ENCODE measurements around the gene AJUBA.
A peak's percentile ranks its signal among the peaks of the same experiment; 100 is the strongest.
"Not testable (repeated sequence)": the region's sequence is repeated elsewhere in the genome, so short reads cannot be mapped to it uniquely, and the experiment has no call there.

The AJUBA gene

GRCh38 chr14:22952418-22952817, 29.9 kb downstream of the AJUBA start:
- Histone ChIP-seq H3K4me3 (ENCODE audit: low read depth, low read length) (no peak overlapping the region), H3K27me3 (ENCODE audit: control insufficient read depth, insufficient read depth, low read length) (no peaks in the 10 kb centered on the region), H3K4me1 (ENCODE audit: control insufficient read depth, insufficient read depth, low read length) (peaks cover 4% of the 10 kb centered on the region), H3K36me3 (ENCODE audit: control insufficient read depth, insufficient read depth, low read length) (peaks cover 3% of the 10 kb centered on the region), H3K9me3 (ENCODE audit: control insufficient read depth, insufficient read depth, low read length) (no peaks in the 10 kb centered on the region), H3K9ac (ENCODE audit: low read depth, low read length) (no peak overlapping the region)

- H3K9ac ChIP-seq (ENCODE audit: low read depth, low read length); H3K9me3 ChIP-seq (ENCODE audit: control insufficient read depth, insufficient read depth, low read length); H3K4me1 ChIP-seq (ENCODE audit: control insufficient read depth, insufficient read depth, low read length); H3K36me3 ChIP-seq (ENCODE audit: control insufficient read depth, insufficient read depth, low read length); H3K27me3 ChIP-seq (ENCODE audit: control insufficient read depth, insufficient read depth, low read length); H3K4me3 ChIP-seq (ENCODE audit: low read depth, low read length): not testable (repeated sequence)
These were observed 30.6 kb downstream of the AJUBA start for GRCh38 chr14:22951795-22952194.

DNA sequence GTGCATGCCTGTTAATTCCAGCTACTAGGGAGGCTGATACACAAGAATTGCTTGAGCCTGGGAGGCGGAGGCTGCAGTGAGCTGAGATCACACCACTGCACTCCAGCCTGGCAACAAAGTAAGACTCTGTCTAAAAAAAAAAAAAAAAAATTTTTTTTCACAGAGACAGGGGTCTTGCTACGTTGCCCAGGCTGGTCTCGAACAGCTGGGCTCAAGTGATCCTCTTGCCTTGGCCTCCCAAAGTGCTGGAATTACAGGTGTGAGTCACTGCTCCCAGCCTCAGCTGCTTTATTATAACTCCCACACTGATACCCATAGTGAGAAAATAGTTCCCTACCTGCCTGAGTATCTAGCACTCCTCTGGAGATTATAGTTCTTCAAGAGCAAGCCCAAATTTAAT, 36.7 kb downstream of the AJUBA start:
- Histone ChIP-seq H3K4me3 (ENCODE audit: low read depth, low read length) (no peak overlapping the region), H3K9ac (ENCODE audit: low read depth, low read length) (no peak overlapping the region), H3K27me3 (ENCODE audit: control insufficient read depth, insufficient read depth, low read length) (no peaks in the 10 kb centered on the region), H3K36me3 (ENCODE audit: control insufficient read depth, insufficient read depth, low read length) (peaks cover 5% of the 10 kb centered on the region), H3K9me3 (ENCODE audit: control insufficient read depth, insufficient read depth, low read length) (no peaks in the 10 kb centered on the region), H3K4me1 (ENCODE audit: control insufficient read depth, insufficient read depth, low read length) (no peaks in the 10 kb centered on the region)

DNA sequence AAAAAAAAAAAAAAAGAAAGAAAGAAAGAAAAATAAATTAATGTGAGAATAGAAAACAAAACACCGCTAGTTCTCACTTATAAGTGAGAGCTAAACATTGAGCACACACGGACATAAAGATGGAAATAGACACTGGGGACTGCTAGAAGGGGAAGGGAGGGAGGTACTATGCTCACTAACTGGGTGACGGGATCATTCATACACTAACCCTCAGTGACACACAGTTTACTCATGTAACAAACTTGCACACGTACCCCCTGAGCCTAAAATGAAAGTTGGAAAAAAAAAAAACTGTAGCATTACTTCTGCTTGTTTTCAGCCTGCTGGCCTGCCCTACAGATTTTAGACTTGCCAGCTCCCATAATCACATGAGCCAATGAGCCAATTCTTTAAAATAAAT, 42.7 kb downstream of the AJUBA start:
- Histone ChIP-seq H3K4me1 (ENCODE audit: control insufficient read depth, insufficient read depth, low read length) (no peaks in the 10 kb centered on the region), H3K36me3 (ENCODE audit: control insufficient read depth, insufficient read depth, low read length) (peaks cover 2% of the 10 kb centered on the region), H3K9me3 (ENCODE audit: control insufficient read depth, insufficient read depth, low read length) (no peaks in the 10 kb centered on the region), H3K4me3 (ENCODE audit: low read depth, low read length) (no peak overlapping the region), H3K9ac (ENCODE audit: low read depth, low read length) (no peak overlapping the region), H3K27me3 (ENCODE audit: control insufficient read depth, insufficient read depth, low read length) (no peaks in the 10 kb centered on the region)

DNA sequence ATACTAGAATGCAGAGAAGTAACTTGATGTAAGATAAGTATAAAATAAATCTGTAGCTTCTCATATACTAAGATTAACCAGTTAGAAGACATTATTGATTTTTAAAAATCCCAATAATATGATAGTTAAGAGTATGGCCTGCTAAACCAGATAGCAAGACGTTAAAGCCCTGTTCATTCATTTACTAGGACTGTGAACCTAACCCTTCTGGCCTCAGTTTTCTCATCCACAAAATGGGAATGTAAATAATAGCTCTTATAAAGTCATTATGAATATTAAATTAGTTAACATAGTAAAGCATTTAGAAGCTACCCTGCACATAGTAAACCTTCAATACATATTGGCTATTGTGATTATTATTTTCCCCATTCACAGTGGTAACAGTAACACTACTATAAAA, 47.2 kb downstream of the AJUBA start:
- H3K9me3 ChIP-seq (ENCODE audit: control insufficient read depth, insufficient read depth, low read length) = no peaks in the 10 kb centered on the region
- no peaks in the 10 kb centered on the region for H3K27me3 ChIP-seq (ENCODE audit: control insufficient read depth, insufficient read depth, low read length)
- H3K36me3 ChIP-seq (ENCODE audit: control insufficient read depth, insufficient read depth, low read length) = no peaks in the 10 kb centered on the region
- H3K4me1 ChIP-seq (ENCODE audit: control insufficient read depth, insufficient read depth, low read length) = no peaks in the 10 kb centered on the region
- H3K9ac ChIP-seq (ENCODE audit: low read depth, low read length) = no peak overlapping the region
- no peak overlapping the region for H3K4me3 ChIP-seq (ENCODE audit: low read depth, low read length)

GRCh38 chr14:22932146-22932545, 50.2 kb downstream of the AJUBA start:
- H3K9me3 ChIP-seq (ENCODE audit: control insufficient read depth, insufficient read depth, low read length) = no peaks in the 10 kb centered on the region
- no peak overlapping the region for H3K9ac ChIP-seq (ENCODE audit: low read depth, low read length)
- H3K4me3 ChIP-seq (ENCODE audit: low read depth, low read length) = no peak overlapping the region
- peaks cover 6% of the 10 kb centered on the region for H3K36me3 ChIP-seq (ENCODE audit: control insufficient read depth, insufficient read depth, low read length)
- no peaks in the 10 kb centered on the region for H3K27me3 ChIP-seq (ENCODE audit: control insufficient read depth, insufficient read depth, low read length)
- no peaks in the 10 kb centered on the region for H3K4me1 ChIP-seq (ENCODE audit: control insufficient read depth, insufficient read depth, low read length)

- H3K4me1 ChIP-seq (ENCODE audit: control insufficient read depth, insufficient read depth, low read length) = no peaks in the 10 kb centered on the region
- peaks cover 7% of the 10 kb centered on the region for H3K36me3 ChIP-seq (ENCODE audit: control insufficient read depth, insufficient read depth, low read length)
- no peaks in the 10 kb centered on the region for H3K9me3 ChIP-seq (ENCODE audit: control insufficient read depth, insufficient read depth, low read length)
- peak overlapping the region; percentile 67 for H3K9ac ChIP-seq (ENCODE audit: low read depth, low read length)
- no peaks in the 10 kb centered on the region for H3K27me3 ChIP-seq (ENCODE audit: control insufficient read depth, insufficient read depth, low read length)
- H3K4me3 ChIP-seq (ENCODE audit: low read depth, low read length) = peak overlapping the region; percentile 89
These were observed 52.4 kb downstream of the AJUBA start for GRCh38 chr14:22929961-22930364.

DNA sequence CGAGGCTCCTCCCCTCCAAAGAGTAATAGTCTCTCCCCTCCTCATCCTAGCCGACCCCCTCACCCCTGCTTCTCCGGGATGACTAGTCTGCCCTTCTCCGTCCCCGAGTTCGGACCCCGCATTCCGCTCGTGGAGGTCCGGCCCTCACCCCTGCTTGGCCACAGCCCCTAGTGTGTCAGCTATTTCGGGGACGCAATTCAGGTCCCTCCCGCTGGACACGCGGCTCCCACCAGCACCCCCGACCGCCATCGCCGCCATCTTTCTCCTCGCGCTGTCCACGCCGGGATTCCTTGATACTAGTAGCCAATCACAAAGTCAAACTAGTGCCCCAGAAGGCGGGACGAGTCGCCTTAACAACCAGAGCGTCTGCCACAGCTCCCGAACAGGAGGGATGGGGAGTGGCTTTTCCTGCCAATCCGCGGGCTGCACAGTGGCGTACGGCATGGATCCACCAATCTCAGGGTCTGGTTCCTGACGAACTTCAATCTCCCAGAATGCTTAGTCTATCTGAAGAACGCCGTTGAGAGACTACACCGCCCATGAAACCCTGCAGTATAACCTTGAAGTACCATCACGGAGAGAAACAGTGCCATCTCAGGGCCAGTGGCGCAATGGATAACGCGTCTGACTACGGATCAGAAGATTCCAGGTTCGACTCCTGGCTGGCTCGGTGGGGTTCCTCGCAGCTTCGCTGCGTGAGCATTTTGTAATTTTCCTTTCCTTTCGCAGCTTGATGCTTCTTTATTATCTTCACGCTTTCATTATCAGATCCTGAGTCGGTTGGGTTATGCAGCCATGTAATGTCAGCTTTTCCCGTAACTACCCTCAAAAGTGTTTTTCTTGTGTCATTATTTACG, 53.0 kb downstream of the AJUBA start, which contains the start of gene PRMT5:
PRMT5 (minus strand) TSS at position 273 of the 857 bp plus-strand sequence; CDS start at position 258, 15 bp downstream.
- H3K9ac ChIP-seq (ENCODE audit: low read depth, low read length) = peak within 1 kb of the TSS; percentile 87
- H3K9me3 ChIP-seq (ENCODE audit: control insufficient read depth, insufficient read depth, low read length) = no peaks in the 10 kb centered on the region
- H3K4me1 ChIP-seq (ENCODE audit: control insufficient read depth, insufficient read depth, low read length) = no peaks in the 10 kb centered on the region
- no peaks in the 10 kb centered on the region for H3K27me3 ChIP-seq (ENCODE audit: control insufficient read depth, insufficient read depth, low read length)
- H3K4me3 ChIP-seq (ENCODE audit: low read depth, low read length) = peak within 1 kb of the TSS; percentile 89
- H3K36me3 ChIP-seq (ENCODE audit: control insufficient read depth, insufficient read depth, low read length) = peaks cover 12% of the 10 kb centered on the region

GRCh38 chr14:22928237-22929103, 53.9 kb downstream of the AJUBA start:
- Histone ChIP-seq H3K4me1 (ENCODE audit: control insufficient read depth, insufficient read depth, low read length) (no peaks in the 10 kb centered on the region), H3K9ac (ENCODE audit: low read depth, low read length) (peak overlapping the region; percentile 87), H3K36me3 (ENCODE audit: control insufficient read depth, insufficient read depth, low read length) (peaks cover 19% of the 10 kb centered on the region), H3K4me3 (ENCODE audit: low read depth, low read length) (peak overlapping the region; percentile 89), H3K27me3 (ENCODE audit: control insufficient read depth, insufficient read depth, low read length) (no peaks in the 10 kb centered on the region), H3K9me3 (ENCODE audit: control insufficient read depth, insufficient read depth, low read length) (no peaks in the 10 kb centered on the region)

- H3K27me3 ChIP-seq (ENCODE audit: control insufficient read depth, insufficient read depth, low read length) = no peaks in the 10 kb centered on the region
- peaks cover 29% of the 10 kb centered on the region for H3K36me3 ChIP-seq (ENCODE audit: control insufficient read depth, insufficient read depth, low read length)
- no peak overlapping the region for H3K9ac ChIP-seq (ENCODE audit: low read depth, low read length)
- H3K9me3 ChIP-seq (ENCODE audit: control insufficient read depth, insufficient read depth, low read length) = no peaks in the 10 kb centered on the region
- no peaks in the 10 kb centered on the region for H3K4me1 ChIP-seq (ENCODE audit: control insufficient read depth, insufficient read depth, low read length)
- H3K4me3 ChIP-seq (ENCODE audit: low read depth, low read length) = no peak overlapping the region
These were observed 56.0 kb downstream of the AJUBA start for GRCh38 chr14:22926316-22926715.

- Histone ChIP-seq H3K4me3 (ENCODE audit: low read depth, low read length) (no peak overlapping the region), H3K9ac (ENCODE audit: low read depth, low read length) (no peak overlapping the region), H3K27me3 (ENCODE audit: control insufficient read depth, insufficient read depth, low read length) (no peaks in the 10 kb centered on the region), H3K9me3 (ENCODE audit: control insufficient read depth, insufficient read depth, low read length) (no peaks in the 10 kb centered on the region), H3K36me3 (ENCODE audit: control insufficient read depth, insufficient read depth, low read length) (peaks cover 33% of the 10 kb centered on the region), H3K4me1 (ENCODE audit: control insufficient read depth, insufficient read depth, low read length) (no peaks in the 10 kb centered on the region)
These were observed 56.8 kb downstream of the AJUBA start for GRCh38 chr14:22925513-22925912.
